ENCODE results near the gene RAP1GDS1. TPM values are rescaled to one million over a fixed set of nuclear protein-coding genes. Genes with fewer than 3 reads are reported as not detected.
"Not testable (repeated sequence)": the region's sequence is repeated elsewhere in the genome, so short reads cannot be mapped to it uniquely, and the experiment has no call there.

RAP1GDS1 gene
- total and polyA plus RNA-seq, 8 donors: 30.7 to 49.1 (median 35.3) TPM

DNA sequence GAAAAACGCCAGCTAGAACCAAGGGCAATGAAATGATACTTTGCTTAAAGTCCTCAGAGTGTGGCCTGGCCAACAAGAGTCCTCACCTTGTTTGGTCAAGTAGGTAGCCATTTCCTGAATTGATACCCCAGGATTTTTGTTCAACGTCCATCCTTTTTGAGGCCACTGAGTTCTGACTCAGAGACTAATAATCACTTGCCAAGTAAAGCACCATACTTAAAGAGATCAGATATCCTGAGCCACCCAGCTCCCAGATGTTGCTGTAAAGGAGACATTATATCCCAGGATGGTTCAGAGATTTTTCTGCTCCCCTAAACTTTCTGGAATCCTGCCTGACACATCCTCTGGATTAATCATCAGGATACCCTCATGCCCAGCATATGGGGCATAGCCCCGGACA is 190.9 kb downstream of the RAP1GDS1 start:
- ATAC-seq (no peak), DNase-seq (no peak)
- Histone ChIP-seq H3K4me3 (no peak overlapping the region), H3K4me1 (peaks cover under 1 to 19% of the 10 kb centered on the region in 2 donors), H3K27me3 (no peaks in the 10 kb centered on the region), H3K27ac (no peak overlapping the region), H3K36me3 (no peaks in the 10 kb centered on the region), H3K9me3 (peaks cover 0 to 4% of the 10 kb centered on the region in 2 donors)
- TF ChIP-seq, protein P1, sequence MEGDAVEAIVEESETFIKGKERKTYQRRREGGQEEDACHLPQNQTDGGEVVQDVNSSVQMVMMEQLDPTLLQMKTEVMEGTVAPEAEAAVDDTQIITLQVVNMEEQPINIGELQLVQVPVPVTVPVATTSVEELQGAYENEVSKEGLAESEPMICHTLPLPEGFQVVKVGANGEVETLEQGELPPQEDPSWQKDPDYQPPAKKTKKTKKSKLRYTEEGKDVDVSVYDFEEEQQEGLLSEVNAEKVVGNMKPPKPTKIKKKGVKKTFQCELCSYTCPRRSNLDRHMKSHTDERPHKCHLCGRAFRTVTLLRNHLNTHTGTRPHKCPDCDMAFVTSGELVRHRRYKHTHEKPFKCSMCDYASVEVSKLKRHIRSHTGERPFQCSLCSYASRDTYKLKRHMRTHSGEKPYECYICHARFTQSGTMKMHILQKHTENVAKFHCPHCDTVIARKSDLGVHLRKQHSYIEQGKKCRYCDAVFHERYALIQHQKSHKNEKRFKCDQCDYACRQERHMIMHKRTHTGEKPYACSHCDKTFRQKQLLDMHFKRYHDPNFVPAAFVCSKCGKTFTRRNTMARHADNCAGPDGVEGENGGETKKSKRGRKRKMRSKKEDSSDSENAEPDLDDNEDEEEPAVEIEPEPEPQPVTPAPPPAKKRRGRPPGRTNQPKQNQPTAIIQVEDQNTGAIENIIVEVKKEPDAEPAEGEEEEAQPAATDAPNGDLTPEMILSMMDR (IDR thresholded peaks at IDR 0.05): no peak
- intact Hi-C loops (cut with DNase I): no loop called here

DNA sequence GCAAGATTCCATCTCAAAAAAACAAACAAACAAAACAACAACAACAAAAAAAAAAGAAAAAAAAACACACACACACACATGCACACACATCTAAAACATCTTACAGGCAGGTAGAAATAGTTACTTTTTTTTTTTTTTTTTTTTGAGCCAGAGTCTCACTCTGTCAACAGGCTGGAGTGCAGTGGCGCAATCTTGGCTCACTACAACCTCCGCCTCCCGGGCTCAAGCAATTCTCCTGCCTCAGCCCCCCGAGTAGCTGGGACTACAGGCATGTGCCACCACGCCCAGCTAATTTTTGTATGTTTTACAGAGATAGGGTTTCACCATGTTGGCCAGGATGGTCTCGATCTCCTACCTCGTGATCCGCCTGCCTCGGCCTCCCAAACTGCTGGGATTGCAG is 196.2 kb downstream of the RAP1GDS1 start:
- H3K27me3 ChIP-seq; H3K4me3 ChIP-seq; intact Hi-C loops (cut with DNase I); ATAC-seq; DNase-seq; H3K27ac ChIP-seq; H3K4me1 ChIP-seq; H3K9me3 ChIP-seq; H3K36me3 ChIP-seq: not testable (repeated sequence)

DNA sequence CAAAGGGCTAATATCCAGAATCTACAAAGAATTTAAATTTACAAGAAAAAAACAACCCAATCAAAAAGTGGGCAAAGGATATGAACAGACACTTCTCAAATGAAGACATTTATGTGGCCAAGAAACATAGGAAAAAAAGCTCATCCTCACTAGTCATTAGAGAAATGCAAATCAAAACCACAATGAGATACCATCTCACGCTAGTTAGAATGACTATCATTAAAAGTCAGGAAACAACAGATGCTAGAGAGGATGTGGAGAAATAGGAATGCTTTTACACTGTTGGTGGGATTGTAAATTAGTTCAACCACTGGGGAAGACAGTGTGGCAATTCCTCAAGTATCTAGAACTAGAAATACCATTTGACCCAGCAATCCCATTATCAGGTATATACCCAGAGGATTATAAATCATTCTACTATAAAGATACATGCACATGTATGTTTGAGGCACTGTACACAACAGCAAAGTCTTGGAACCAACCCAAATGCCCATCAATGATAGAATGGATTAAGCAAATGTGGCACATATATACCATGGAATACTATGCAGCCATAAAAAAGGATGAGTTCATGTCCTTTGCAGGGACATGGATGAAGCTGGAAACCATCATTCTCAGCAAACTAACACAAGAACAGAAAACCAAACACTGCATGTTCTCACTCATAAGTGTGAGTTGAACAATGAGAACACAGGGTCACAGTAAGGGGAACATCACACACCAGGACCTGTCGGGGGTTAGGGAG is 200.1 kb downstream of the RAP1GDS1 start:
- H3K9me3 ChIP-seq; H3K27me3 ChIP-seq; H3K4me1 ChIP-seq; ATAC-seq; H3K36me3 ChIP-seq; H3K4me3 ChIP-seq; H3K27ac ChIP-seq; intact Hi-C loops (cut with DNase I); DNase-seq: not testable (repeated sequence)

DNA sequence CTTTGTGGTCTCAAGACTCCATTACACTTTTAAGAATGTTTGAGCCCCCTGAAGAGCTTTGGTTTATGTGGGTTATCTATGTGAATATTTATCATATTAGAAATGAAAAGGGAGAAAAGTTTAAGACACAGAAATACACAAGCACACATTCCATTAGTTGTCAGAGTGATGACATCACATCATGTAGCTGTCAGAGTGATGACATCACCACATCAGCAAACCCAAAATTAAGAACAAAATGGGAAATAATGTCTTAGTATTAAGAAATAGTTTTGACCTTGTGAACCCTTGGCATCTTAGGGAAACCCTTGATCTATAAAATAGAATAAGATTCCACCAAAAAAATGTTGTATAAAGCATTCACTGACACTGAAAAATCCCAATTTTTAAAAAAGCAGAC is 201.3 kb downstream of the RAP1GDS1 start:
- DNase-seq: no peak
- Histone ChIP-seq H3K27me3 (no peaks in the 10 kb centered on the region), H3K9me3 (peaks cover 0 to 2% of the 10 kb centered on the region in 2 donors), H3K4me1 (peaks cover 0 to 4% of the 10 kb centered on the region in 2 donors), H3K36me3 (no peaks in the 10 kb centered on the region), H3K27ac (no peak overlapping the region), H3K4me3 (no peak overlapping the region)
- intact Hi-C loops (cut with DNase I): no loop called here
- TF ChIP-seq, protein P1 (IDR thresholded peaks at IDR 0.05): no peak
- ATAC-seq: no peak

DNA sequence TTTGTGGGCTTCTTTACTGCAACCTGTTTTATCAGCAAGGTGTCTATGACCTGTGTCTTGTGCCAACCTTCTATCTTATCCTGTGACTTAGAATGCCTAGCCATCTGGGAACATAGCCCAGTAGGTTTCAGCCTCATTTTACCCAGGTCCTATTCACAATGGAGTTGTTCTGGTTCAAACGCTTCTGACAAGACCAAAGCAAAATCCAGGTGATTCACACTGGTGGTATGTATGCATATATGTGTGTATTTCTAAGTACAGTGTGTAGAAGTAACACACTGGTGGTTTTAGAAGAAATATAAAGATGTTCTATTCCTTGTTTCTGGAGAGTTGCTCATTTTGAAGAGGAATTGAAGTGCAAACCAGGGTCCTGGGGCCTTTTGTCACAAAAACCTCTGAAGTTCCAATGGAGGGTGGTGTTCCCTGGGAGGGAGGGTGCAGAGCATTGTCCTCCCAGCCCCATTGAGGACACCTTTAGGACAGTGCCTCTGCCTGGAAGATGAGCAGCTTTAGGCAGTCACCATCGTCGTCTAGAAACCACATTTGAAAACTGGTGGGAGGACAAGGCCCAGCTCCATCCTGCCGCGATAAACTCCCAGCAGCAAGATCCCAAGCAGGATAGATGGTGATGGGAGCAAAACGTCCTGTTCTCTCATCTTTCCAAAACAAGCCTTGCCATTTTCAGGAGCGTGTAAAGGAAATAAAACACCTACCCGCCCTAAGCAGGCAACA is 205.8 kb downstream of the RAP1GDS1 start:
- H3K4me3 ChIP-seq: no peak overlapping the region
- H3K27ac ChIP-seq: no peak overlapping the region
- peaks cover 0 to 3% of the 10 kb centered on the region in 2 donors for H3K36me3 ChIP-seq
- DNase-seq: no peak
- intact Hi-C loops (cut with DNase I): no loop called here
- no peak for ATAC-seq
- peaks cover 0 to 20% of the 10 kb centered on the region in 2 donors for H3K4me1 ChIP-seq
- TF ChIP-seq, protein P1 (IDR thresholded peaks at IDR 0.05): no peak
- no peaks in the 10 kb centered on the region for H3K9me3 ChIP-seq
- no peaks in the 10 kb centered on the region for H3K27me3 ChIP-seq

DNA sequence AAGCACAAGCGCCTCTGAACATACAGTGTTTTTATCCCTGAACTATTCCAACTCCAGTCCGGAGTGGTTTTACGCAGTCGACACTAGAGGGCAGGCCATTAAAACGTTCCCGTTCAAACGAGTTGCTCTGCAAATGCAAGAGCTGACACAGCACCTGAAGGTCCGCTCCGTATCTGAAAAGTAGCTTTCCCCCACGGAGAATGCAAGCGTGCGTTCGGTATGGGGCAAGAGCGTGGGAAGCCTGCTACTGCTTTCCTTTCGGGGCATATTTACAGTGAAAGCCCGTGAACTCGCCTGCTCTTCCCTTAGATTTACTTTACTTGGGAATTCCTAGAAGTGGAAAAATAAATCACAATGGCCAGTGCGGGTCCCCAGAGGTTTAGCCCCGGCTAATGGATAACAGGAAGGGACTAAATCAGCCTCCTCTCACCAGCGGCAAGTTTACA is 206.5 kb downstream of the RAP1GDS1 start:
- Histone ChIP-seq H3K27ac (no peak overlapping the region), H3K9me3 (no peaks in the 10 kb centered on the region), H3K36me3 (peaks cover 0 to 3% of the 10 kb centered on the region in 2 donors), H3K27me3 (no peaks in the 10 kb centered on the region), H3K4me3 (peak overlapping the region; percentile 10 to 31), H3K4me1 (peaks cover 0 to 20% of the 10 kb centered on the region in 2 donors)
- TF ChIP-seq, protein P1 (IDR thresholded peaks at IDR 0.05): peak; percentile 69
- peak; percentile 99 for ATAC-seq
- DNase-seq: peak in 3 of 4 donors; percentile 73 to 88 (median 75)
- intact Hi-C loops (cut with DNase I): no loop called here
